CD4-positive, alpha-beta T cell (primary cell): Measurements from ENCODE around the gene PLEKHM2. TPM values are rescaled to one million over a fixed set of nuclear protein-coding genes. Genes with fewer than 3 reads are reported as not detected.

Source experiments
- ATAC-seq: fragments of 200-7000 bp; cut with Tn5 transposase; one replicate; pipeline ENCODE4 v1.10.0; 2022; ENCODE audit warnings: mild to moderate bottlenecking; ENCODE audit not compliant: poor library complexity
- CTCF ChIA-PET: fragments of 350-600 bp; sonication (Branson Sonifier 250); formaldehyde crosslinking; loops from one replicate; lab custom pipeline; 2021; ENCODE audit warnings: antibody characterized with exemption, inconsistent platforms; lab: Charles Lee
- POLR2A ChIA-PET: fragments of 350-600 bp; sonication (Branson Sonifier 250); formaldehyde crosslinking; loops from one replicate; lab custom pipeline; 2021; ENCODE audit warnings: antibody characterized with exemption, inconsistent platforms; lab: Charles Lee
- DNase-seq, 14 experiments: peaks; one replicate each; pipeline ENCODE4 v3.0.0-alpha.2; 2013 to 2020; ENCODE audit warnings: mixed read lengths in 2 of 14
- H3K27ac ChIP-seq, 2 donors: one replicate each; pipeline versions ENCODE4 v1.5.1 to v1.7.0; 2013; ENCODE audit warnings: low read length in 2 of 2, low read depth in 1 of 2, mild to moderate bottlenecking in 1 of 2
- H3K27me3 ChIP-seq, 2 experiments: 1 replicate in 1 of 2; 2 replicates in 1 of 2; pipeline versions ENCODE4 v1.6.1 to v1.7.0; 2013; ENCODE audit warnings: low read length in 2 of 2, control low read depth in 1 of 2, mild to moderate bottlenecking in 1 of 2, moderate library complexity in 1 of 2; ENCODE audit not compliant: insufficient read depth in 2 of 2, control insufficient read depth in 1 of 2
- H3K36me3 ChIP-seq: one replicate; pipeline ENCODE4 v1.6.1; 2013; ENCODE audit warnings: low read length, control low read depth; ENCODE audit not compliant: insufficient read depth
- H3K4me1 ChIP-seq: one replicate; pipeline ENCODE4 v1.6.1; 2013; ENCODE audit warnings: low read length, control low read depth; ENCODE audit not compliant: insufficient read depth
- H3K4me3 ChIP-seq: one replicate; pipeline ENCODE4 v1.5.1; 2013; ENCODE audit warnings: mild to moderate bottlenecking, low read length, moderate library complexity
- H3K9me3 ChIP-seq, 2 experiments: 1 replicate in 1 of 2; 2 replicates in 1 of 2; pipeline versions ENCODE4 v1.6.1 to v1.7.0; 2013; ENCODE audit warnings: low read length in 2 of 2, mild to moderate bottlenecking in 2 of 2, control low read depth in 1 of 2, moderate library complexity in 1 of 2; ENCODE audit not compliant: control insufficient read depth in 1 of 2, insufficient read depth in 1 of 2
- H3K27ac Mint-ChIP-seq: one replicate; pipeline ENCODE4 v1.8.0; 2020; ENCODE audit warnings: mixed read lengths
- H3K27me3 Mint-ChIP-seq: one replicate; pipeline ENCODE4 v1.8.0; 2021; ENCODE audit warnings: mixed read lengths
- H3K36me3 Mint-ChIP-seq: one replicate; pipeline ENCODE4 v1.8.0; 2021; ENCODE audit warnings: low read depth, mixed read lengths
- H3K4me1 Mint-ChIP-seq: one replicate; pipeline ENCODE4 v1.8.0; 2021; ENCODE audit warnings: low read depth, mixed read lengths
- H3K4me3 Mint-ChIP-seq: one replicate; pipeline ENCODE4 v1.8.0; 2020; ENCODE audit warnings: mild to moderate bottlenecking, mixed read lengths
- H3K9me3 Mint-ChIP-seq: one replicate; pipeline ENCODE4 v1.8.0; 2020; ENCODE audit warnings: mixed read lengths
- CTCF ChIP-seq: fragments of 200-600 bp; IDR thresholded peaks from one replicate; pipeline ENCODE4 v1.8.0; 2022; ENCODE audit warnings: antibody characterized with exemption, mild to moderate bottlenecking
- intact Hi-C, 2 experiments: fragments of 100-400 bp; cut with DNase I in 1 of 2; cut with micrococcal nuclease in 1 of 2; formaldehyde crosslinking; loops; one replicate each; pipeline versions ENCODE4 v1.15.1 to v1.9.0; 2023 to 2025; cut with DNase I, micrococcal nuclease
- total RNA-seq, 174 experiments: library from RNA in 2 of 174; stranded (reverse) in 2 of 174; gene quantifications; one replicate each; pipeline ENCODE4 v1.2.3 and lab custom pipeline; 2021 to 2026

The PLEKHM2 gene
- total RNA-seq, 2 experiments from 2014 or later, result 77.5 to 82.0 TPM

GRCh38 chr1:15727866-15728534 is 43.9 kb downstream of the PLEKHM2 start:
- H3K27ac ChIP-seq, result no peak overlapping the region
- ChIA-PET CTCF (no interaction called here), POLR2A (no interaction called here)
- no peak overlapping the region for H3K27ac Mint-ChIP-seq
- H3K4me1 ChIP-seq, result no peaks in the 10 kb centered on the region
- H3K27me3 Mint-ChIP-seq, result no peaks in the 10 kb centered on the region
- peaks cover 83% of the 10 kb centered on the region for H3K36me3 ChIP-seq
- peaks cover 48% of the 10 kb centered on the region for H3K36me3 Mint-ChIP-seq
- no peak overlapping the region for H3K4me3 Mint-ChIP-seq
- H3K9me3 Mint-ChIP-seq, result no peaks in the 10 kb centered on the region
- H3K9me3 ChIP-seq, result no peaks in the 10 kb centered on the region
- H3K27me3 ChIP-seq, result no peaks in the 10 kb centered on the region
- ATAC-seq (no peak), DNase-seq (no peak)
- TF ChIP-seq CTCF, result no peak
- intact Hi-C loops, result no loop called here
- no peaks in the 10 kb centered on the region for H3K4me1 Mint-ChIP-seq
- H3K4me3 ChIP-seq, result no peak overlapping the region

DNA sequence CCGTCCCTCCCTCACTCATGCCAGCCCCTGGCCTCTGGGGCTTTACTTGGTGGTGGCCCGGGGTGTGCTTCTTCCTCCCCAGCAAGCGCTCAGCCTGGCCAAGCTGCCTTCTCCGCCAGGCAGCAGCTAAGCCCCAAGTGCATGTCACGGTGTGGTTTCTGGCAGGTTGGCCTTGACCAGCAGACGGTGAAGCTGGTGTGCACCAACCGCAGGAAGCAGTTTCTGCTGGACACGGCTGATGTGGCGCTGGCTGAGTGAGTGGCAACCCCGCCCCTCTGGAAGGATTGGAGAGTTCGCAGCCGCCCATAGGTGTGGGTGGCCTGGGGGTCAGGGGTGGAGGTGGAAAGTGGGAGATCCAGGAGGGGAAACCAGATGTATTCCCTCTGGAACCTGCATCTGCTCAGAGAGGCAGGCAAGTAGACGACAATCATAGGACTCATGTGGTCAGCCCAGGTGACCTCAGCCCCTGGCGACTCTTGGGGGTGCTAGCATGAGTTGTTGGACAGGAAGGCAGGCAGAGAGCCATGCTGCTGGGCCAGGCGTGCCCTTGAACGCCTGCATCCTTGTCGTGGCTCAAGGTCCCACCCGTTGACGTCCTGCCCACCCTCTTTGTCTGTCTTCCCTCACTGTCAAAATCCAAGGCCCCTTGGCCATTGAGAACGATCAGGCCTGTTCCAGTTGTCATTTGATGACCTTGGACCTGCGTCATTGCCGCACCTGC is 45.0 kb downstream of the PLEKHM2 start:
- ATAC-seq, result no peak
- Mint-ChIP-seq H3K27ac (no peak overlapping the region), H3K36me3 (peaks cover 54% of the 10 kb centered on the region), H3K9me3 (no peaks in the 10 kb centered on the region), H3K4me3 (peak overlapping the region; percentile 20), H3K4me1 (no peaks in the 10 kb centered on the region), H3K27me3 (no peaks in the 10 kb centered on the region)
- DNase-seq, result no peak
- Histone ChIP-seq H3K36me3 (peaks cover 82% of the 10 kb centered on the region), H3K27ac (no peak overlapping the region), H3K9me3 (no peaks in the 10 kb centered on the region), H3K4me1 (no peaks in the 10 kb centered on the region), H3K4me3 (no peak overlapping the region), H3K27me3 (no peaks in the 10 kb centered on the region)
- no peak for TF ChIP-seq CTCF
- ChIA-PET POLR2A (no interaction called here), CTCF (no interaction called here)
- intact Hi-C loops, result no loop called here

DNA sequence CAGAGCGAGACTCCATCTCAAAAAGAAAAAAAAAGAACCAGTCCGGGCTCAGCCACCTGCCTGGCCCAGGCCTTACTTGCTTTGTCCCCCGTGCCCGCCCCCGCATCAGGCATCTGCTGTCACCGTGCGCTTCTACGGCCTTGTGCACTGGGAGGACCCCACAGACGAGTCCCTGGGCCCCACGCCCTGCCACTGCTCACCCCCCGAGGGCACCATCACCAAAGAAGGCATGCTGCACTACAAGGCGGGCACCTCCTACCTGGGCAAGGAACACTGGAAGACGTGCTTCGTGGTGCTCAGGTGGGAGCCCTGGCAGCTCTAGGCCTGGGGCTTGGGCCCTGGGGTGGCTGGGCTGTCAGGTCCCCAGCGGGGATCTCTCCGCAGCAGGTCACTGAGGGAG is 46.3 kb downstream of the PLEKHM2 start:
- Mint-ChIP-seq H3K27ac (no peak overlapping the region), H3K36me3 (peaks cover 54% of the 10 kb centered on the region), H3K4me1 (no peaks in the 10 kb centered on the region), H3K9me3 (no peaks in the 10 kb centered on the region), H3K27me3 (no peaks in the 10 kb centered on the region), H3K4me3 (no peak overlapping the region)
- no peaks in the 10 kb centered on the region for H3K4me1 ChIP-seq
- ATAC-seq, result no peak
- ChIA-PET CTCF (no interaction called here), POLR2A (no interaction called here)
- no peak overlapping the region for H3K27ac ChIP-seq
- peaks cover 75% of the 10 kb centered on the region for H3K36me3 ChIP-seq
- TF ChIP-seq CTCF, result no peak
- no peak overlapping the region for H3K4me3 ChIP-seq
- intact Hi-C loops, result no loop called here
- no peaks in the 10 kb centered on the region for H3K27me3 ChIP-seq
- no peaks in the 10 kb centered on the region for H3K9me3 ChIP-seq
- no peak for DNase-seq
